COLO829 (cell line): ENCODE data around the gene PRKG2.

ENCODE experiments used
- DNase-seq: peaks from one replicate; pipeline ENCODE4 v3.0.0; 2012; ENCODE audit warnings: low spot score

PRKG2 gene

DNA sequence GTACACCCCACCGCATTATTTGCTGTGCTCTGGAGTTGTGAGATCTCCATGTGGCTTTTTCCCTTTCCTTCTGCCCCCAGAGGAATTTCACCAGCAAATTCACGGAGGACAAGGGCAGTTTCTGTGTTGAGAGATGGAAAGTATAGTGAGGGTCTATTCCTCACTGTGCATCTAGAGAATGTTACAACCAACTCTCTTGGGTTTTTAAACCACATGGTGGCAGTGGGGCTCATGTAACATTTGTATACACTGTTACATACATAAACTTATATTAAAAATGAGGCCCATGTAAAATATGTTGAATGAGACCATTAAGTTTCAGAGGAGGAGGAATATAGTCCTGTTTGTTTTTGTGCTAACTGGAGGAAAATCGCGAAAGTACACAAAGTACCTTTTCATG lies 909 bp upstream of the PRKG2 start:
- no peak for DNase-seq

- no peak for DNase-seq
Measured at GRCh38 chr4:81214144-81214880, 710 bp downstream of the PRKG2 start.

DNA sequence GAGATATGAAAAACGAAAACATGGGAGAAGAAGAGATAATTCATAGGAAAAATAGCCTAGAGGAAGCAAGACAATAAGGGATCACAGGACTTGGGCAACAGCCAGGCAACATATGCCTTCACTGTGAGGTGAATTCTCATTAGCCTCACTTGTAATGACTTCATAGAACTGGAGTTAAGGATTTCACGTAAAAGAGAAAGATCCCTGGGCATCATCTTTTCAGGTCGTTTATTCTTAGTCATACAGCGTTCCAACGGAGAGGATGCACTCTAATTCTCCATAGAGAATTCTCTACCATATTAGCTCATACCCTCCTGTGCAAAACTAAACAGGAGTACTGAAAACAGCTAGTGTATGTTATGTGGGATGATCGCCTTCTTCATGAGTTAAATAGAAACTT lies 1.4 kb downstream of the PRKG2 start:
- DNase-seq, result no peak

GRCh38 chr4:81211956-81212355 lies 3.1 kb downstream of the PRKG2 start:
- no peak for DNase-seq

GRCh38 chr4:81207828-81208227 lies 7.2 kb downstream of the PRKG2 start:
- DNase-seq, result no peak

GRCh38 chr4:81205302-81205701 lies 9.7 kb downstream of the PRKG2 start:
- DNase-seq, result no peak

DNA sequence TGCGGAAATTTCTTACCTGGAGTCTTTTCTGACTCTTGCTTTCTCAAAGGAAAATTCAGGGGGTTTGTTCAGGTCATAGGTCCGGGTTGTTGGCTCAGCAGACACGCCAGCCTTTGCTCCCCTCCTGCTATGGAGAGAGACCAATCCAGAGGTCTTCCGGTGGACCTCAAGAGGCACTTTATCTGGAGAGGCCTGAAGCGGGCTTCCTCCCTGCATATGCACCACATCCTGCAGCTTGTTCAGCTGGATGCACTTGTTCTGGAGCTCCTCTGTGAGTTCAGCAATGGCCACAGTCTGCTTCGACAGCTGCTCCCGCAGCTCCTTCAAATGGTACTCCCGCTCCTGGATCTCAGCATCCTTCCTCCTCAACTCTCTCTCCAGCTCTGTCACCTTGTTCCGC lies 10.5 kb downstream of the PRKG2 start:
- no peak for DNase-seq

DNA sequence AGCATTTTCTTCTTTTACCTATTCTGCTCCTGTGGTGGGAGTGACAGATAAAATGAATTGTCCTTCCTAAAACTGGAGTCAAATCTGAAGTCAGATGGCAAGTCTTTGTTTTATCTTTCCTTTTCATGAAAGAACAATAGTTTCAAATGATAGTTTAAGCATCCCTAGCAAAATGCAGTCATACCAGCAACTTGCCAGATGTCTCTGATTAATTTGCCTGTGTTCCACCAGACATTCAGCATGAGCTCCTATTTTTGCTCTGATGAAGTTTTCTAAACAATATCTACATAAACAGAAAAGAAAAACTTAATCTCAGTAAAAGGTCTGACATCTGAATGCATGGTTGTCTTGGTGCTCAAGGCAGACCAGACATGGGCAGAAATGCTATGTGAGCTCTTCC lies 15.2 kb downstream of the PRKG2 start:
- no peak for DNase-seq

- DNase-seq, result no peak
Measured at GRCh38 chr4:81198609-81199008, 16.4 kb downstream of the PRKG2 start.

DNA sequence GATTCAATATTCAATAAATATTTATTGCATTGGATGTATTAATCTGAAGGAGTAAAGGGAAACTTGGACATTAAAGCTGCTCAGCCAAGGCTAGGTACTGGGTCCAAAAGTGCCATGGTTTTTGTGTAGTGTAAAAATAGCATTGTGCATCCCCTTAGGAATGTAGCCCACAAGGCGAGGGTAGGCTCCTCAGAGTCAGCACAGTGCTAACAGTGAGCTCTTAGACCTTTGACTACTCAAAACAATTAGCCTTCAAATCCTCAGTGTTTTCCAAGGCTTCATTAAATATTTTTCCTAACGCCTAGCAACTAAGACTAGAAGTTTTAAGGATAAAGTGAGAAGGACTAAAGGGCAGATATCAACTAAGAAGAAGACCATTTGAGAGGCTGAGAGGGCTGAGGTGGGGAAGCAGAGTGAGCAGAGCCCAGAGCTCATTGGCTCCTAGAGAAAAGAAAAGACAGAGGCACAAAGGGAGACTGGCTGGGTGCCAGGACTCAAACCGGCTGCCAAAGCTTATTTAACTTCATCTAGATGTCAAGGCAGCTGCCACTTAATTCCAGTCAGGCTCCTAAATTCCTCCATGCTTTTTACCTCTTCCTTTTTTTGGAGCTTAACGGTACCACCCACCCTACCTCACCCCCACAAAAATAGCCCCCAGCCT lies 17.0 kb downstream of the PRKG2 start:
- no peak for DNase-seq

GRCh38 chr4:81196126-81196650 lies 18.8 kb downstream of the PRKG2 start:
- DNase-seq, result no peak

- DNase-seq, result no peak
Measured at GRCh38 chr4:81195475-81195874, 19.5 kb downstream of the PRKG2 start.

- DNase-seq, result no peak
Measured at GRCh38 chr4:81194286-81194685, 20.7 kb downstream of the PRKG2 start.

DNA sequence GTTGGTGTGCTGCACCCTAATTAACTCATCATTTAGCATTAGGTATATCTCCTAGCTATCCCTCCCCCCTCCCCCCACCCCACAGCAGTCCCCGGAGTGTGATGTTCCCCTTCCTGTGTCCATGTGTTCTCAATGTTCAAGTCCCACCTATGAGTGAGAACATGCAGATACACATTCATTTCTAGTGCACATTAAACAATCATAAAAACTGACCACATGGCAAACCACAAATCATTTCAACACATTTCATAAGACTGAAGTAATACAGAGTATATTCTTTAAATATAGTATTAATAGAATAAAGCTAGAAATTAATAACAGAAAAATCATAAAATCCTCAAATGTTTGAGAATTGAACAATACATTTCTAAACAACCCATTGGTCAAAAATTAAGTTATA lies 34.1 kb downstream of the PRKG2 start:
- no peak for DNase-seq

GRCh38 chr4:81179326-81179725 lies 35.7 kb downstream of the PRKG2 start:
- no peak for DNase-seq

- DNase-seq, result no peak
Measured at GRCh38 chr4:81173213-81173612, 41.8 kb downstream of the PRKG2 start.

GRCh38 chr4:81166458-81167160 lies 48.4 kb downstream of the PRKG2 start:
- no peak for DNase-seq

DNA sequence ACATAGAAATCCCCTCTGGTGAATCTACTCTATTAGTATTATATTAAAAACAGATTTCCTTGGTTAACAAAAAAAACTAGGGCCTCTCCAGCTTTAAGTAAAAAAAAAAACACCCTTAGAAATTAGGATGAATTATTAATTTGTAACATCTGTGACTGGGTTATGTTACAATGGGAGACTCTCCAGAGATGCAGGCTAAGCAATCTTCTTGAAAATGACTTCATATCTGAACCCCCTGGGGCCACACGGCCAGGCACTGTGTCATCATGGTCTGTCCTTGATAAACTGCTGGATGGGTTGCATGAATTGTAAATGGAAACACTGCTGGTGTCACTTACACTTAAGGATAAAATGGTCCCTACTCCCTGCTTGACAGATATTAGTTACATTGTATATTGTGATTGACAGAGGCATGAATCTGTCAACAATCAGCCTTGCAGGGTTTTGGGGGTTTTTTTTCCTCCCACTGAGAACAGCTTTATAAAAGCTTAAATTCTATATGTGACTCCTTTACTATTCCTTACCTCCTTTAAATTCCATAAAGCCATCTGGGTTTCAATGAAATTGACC lies 49.1 kb downstream of the PRKG2 start:
- DNase-seq, result no peak

DNA sequence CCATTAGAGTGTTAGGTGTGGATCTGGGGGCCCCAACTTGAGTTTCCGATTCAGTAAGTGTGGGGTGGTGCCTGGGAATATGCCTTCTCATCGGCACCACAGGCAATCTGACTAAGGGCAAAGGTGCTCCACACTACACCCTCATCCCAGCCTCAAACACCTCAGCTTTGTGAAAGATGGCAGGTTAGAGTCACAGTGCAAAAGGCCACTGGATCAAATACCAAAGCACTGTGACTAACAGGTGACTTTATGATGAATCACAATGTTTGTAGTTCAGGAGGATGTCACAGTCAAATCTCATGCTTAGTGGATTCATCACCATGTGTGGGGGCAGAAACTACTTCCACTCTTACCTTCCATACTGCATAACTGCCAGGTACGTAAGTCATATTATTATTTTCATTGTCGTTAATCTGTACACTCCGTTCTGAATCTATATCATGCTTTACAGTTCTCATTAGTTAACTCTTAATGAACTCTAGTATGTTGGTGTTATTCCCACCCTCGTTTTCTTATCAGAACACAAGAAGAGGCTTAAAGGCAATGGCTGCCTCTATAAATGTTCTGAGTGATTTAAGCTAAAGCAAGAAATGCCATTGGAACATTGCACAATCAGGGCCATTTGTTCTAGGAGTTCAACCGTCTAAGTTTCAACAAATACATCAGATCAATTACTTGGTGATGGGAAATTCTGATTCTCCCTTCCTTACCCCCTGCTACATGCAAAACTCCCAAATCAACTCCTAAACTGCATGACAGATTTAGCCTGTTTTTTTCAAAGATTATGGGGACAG lies 50.2 kb downstream of the PRKG2 start:
- DNase-seq, result no peak

GRCh38 chr4:81164126-81164525 lies 50.9 kb downstream of the PRKG2 start:
- DNase-seq, result no peak

GRCh38 chr4:81162752-81163458 lies 52.1 kb downstream of the PRKG2 start:
- DNase-seq, result no peak
